Left lung (tissue), 10 donors: ENCODE measurements around the gene XRCC6. TPM values are rescaled to one million over a fixed set of nuclear protein-coding genes. Genes with fewer than 3 reads are reported as not detected.

Experiments used
- ATAC-seq: fragments of 200-7000 bp; cut with Tn5 transposase; one replicate; pipeline ENCODE4 v1.9.1; 2020; ENCODE audit warnings: moderate library complexity
- DNase-seq, 4 donors: peaks; one replicate each; pipeline ENCODE4 v3.0.0-alpha.2; 2013 to 2020
- H3K27ac ChIP-seq, 2 donors: fragments of 200-600 bp; sonication (generic) in 1 of 2; one replicate each; pipeline versions ENCODE4 v1.5.0 to v1.8.0; 2020 to 2021
- H3K27me3 ChIP-seq, 2 donors: fragments of 200-600 bp; sonication (generic) in 1 of 2; one replicate each; pipeline versions ENCODE4 v1.5.0 to v1.8.0; 2020 to 2021
- H3K36me3 ChIP-seq, 2 donors: fragments of 200-600 bp; sonication (generic) in 1 of 2; one replicate each; pipeline versions ENCODE4 v1.5.0 to v1.8.0; 2020 to 2021
- H3K4me1 ChIP-seq, 2 donors: fragments of 200-600 bp; one replicate each; pipeline ENCODE4 v1.8.0; 2021
- H3K4me3 ChIP-seq, 2 donors: fragments of 200-600 bp; sonication (generic) in 1 of 2; one replicate each; pipeline versions ENCODE4 v1.5.0 to v1.8.0; 2020 to 2021; ENCODE audit warnings: mild to moderate bottlenecking in 1 of 2
- H3K9me3 ChIP-seq, 2 donors: fragments of 200-600 bp; sonication (generic) in 1 of 2; one replicate each; pipeline versions ENCODE4 v1.5.0 to v1.8.0; 2020 to 2021
- intact Hi-C, 2 donors: fragments of 100-400 bp; cut with DNase I; formaldehyde crosslinking; loops; one replicate each; pipeline versions ENCODE4 v1.11.2 to v1.14.2; 2022
- polyA plus RNA-seq, 6 donors: library from polyadenylated mRNA; unstranded; fragments of 120-200 nt; gene quantifications; one replicate each; pipeline ENCODE4 v1.2.1, GENCODE V29; 2013; ENCODE audit not compliant: insufficient read length in 6 of 6
- total RNA-seq, 2 donors: library from RNA; stranded (reverse); fragmentation: NEBNext Ultra II Directional; extraction: Animal tissue kit (Norgen Biotek cat#: 25700); gene quantifications; one replicate each; pipeline ENCODE4 v1.2.1, GENCODE V29; 2021
- TF ChIP-seq, protein P1 (sequence below), 2 donors: fragments of 200-600 bp; sonication (generic) in 1 of 2; IDR thresholded peaks; one replicate each; pipeline versions ENCODE4 v1.5.0 to v1.8.0; 2021; ENCODE audit warnings: antibody characterized with exemption in 2 of 2
- donor health status: DM: no; HTN: yes; CAD: no.
- donor health status: DM: no; HTN: no; CAD: no.

XRCC6 gene
- total and polyA plus RNA-seq, 8 donors: 176 to 363 (median 338) TPM

DNA sequence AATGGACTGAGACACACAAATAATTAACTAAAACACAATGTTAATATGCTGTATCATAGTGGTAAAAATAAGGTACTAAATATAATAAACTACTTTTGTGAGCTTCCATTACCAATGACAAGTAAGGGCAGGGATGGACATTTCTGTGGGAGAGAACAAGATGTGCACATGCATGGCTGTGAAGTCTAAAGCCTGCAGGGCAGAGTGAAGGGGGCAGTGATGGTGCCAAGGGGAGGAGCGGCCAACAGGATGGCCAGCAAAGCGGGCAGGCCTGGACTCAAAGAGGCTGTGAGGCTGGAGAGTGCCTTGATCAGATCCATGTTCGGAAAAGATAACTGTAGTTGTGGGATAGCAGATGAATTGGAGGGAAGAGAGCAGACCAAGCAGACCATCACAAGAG lies 12.7 kb upstream of the XRCC6 start:
- intact Hi-C loops: no loop called here
- no peak for DNase-seq
- TF ChIP-seq, protein P1, sequence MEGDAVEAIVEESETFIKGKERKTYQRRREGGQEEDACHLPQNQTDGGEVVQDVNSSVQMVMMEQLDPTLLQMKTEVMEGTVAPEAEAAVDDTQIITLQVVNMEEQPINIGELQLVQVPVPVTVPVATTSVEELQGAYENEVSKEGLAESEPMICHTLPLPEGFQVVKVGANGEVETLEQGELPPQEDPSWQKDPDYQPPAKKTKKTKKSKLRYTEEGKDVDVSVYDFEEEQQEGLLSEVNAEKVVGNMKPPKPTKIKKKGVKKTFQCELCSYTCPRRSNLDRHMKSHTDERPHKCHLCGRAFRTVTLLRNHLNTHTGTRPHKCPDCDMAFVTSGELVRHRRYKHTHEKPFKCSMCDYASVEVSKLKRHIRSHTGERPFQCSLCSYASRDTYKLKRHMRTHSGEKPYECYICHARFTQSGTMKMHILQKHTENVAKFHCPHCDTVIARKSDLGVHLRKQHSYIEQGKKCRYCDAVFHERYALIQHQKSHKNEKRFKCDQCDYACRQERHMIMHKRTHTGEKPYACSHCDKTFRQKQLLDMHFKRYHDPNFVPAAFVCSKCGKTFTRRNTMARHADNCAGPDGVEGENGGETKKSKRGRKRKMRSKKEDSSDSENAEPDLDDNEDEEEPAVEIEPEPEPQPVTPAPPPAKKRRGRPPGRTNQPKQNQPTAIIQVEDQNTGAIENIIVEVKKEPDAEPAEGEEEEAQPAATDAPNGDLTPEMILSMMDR (IDR thresholded peaks at IDR 0.05): no peak

DNA sequence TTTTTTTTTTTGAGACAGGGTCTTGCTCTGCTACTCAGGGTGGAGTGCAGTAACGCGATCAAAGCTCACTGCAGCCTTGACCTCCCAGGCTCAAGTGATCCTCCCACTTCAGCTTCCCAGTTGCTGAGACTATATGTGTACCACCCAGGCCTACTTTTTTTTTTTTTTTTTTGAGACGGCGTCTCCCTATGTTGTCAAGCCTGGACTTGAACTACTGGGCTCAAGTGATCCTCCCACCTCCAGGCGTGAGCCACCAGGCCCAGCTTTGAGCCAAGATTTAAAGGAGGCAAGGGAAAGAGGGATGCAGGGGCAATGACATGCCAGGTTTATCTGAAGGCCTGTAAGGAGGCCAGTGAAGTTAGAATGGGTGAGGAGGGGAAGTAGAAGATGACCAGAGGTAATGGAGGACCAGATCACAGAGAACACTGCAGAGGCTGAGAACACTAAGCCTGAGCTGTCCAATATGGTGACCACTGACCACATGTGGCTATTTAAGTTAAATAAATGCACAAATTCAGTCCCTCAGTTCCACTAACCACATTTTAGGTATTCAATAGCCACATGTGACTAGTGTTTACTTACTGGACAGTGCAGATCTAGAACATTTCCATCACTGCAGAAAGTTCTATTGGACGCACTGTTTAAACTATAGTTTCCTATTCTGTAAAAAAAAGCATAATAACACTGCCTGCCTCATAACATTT lies 8.3 kb upstream of the XRCC6 start:
- H3K9me3 ChIP-seq: no peaks in the 10 kb centered on the region
- H3K4me3 ChIP-seq: no peak overlapping the region
- DNase-seq (no peak), ATAC-seq (no peak)
- no peaks in the 10 kb centered on the region for H3K4me1 ChIP-seq
- H3K27me3 ChIP-seq: no peaks in the 10 kb centered on the region
- TF ChIP-seq, protein P1 (IDR thresholded peaks at IDR 0.05): no peak
- H3K27ac ChIP-seq: no peak overlapping the region
- intact Hi-C loops: no loop called here
- H3K36me3 ChIP-seq: peaks cover 0 to 17% of the 10 kb centered on the region in 2 donors

More for the DNA sequence above, 12.7 kb upstream of the XRCC6 start:
- Histone ChIP-seq H3K36me3 (peaks cover 0 to 60% of the 10 kb centered on the region in 2 donors), H3K4me1 (no peaks in the 10 kb centered on the region), H3K9me3 (no peaks in the 10 kb centered on the region), H3K4me3 (no peak overlapping the region), H3K27ac (no peak overlapping the region), H3K27me3 (no peaks in the 10 kb centered on the region)
- no peak for ATAC-seq

DNA sequence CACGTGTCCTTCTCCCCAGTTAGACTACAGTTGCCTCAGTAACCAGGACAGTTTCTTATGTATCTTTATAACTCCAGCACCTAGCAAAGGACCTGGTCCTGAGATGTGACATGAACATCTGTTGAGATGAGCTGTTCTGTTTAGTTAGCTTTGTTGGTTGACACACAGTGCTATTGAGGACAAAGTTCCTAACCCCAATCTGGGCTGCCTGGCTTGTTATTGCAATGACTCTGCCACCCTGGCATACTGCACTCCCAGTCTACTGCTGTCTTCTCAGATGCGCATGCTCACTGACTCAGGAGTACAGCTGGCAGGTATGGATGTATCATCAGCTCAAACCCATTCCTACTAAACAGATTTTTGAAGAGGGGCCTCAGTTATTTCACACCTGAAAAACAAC lies 7.6 kb upstream of the XRCC6 start:
- intact Hi-C loops: no loop called here
- DNase-seq: no peak
- Histone ChIP-seq H3K27ac (no peak overlapping the region), H3K4me1 (peaks cover 0 to 3% of the 10 kb centered on the region in 2 donors), H3K9me3 (no peaks in the 10 kb centered on the region), H3K36me3 (peaks cover 0 to 15% of the 10 kb centered on the region in 2 donors), H3K27me3 (no peaks in the 10 kb centered on the region), H3K4me3 (no peak overlapping the region)
- TF ChIP-seq, protein P1 (IDR thresholded peaks at IDR 0.05): no peak
- no peak for ATAC-seq

DNA sequence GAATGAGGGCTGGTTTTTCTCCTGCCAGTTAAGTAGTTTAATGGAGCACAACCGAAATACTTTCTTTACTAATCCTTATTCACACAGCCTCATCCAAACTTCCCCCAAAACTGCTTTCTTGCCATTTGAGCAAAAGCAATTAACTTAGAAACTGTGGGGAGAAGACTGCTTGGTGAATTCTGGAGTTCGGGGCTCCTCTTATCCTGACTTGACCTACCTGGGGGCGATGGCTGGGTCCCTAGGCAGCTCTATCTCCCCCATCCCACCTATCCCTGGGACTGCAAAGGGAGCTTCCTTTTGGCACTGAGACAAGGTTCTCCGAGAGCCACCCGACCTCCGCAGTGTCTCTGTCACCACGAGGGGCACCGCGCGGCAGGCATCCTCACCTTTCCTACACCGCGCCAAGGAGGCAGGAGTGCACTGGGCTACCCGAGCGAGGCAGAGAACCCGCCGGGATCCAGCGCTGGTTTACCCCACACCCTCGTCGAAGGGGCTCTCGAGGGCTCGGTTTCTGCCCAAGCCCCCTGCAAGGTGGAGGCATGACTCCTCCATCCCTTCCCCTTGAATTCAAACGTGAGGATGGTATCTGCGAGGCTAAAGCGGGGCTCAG lies 1.0 kb upstream of the XRCC6 start:
- TF ChIP-seq, protein P1 (IDR thresholded peaks at IDR 0.05): no peak

DNA sequence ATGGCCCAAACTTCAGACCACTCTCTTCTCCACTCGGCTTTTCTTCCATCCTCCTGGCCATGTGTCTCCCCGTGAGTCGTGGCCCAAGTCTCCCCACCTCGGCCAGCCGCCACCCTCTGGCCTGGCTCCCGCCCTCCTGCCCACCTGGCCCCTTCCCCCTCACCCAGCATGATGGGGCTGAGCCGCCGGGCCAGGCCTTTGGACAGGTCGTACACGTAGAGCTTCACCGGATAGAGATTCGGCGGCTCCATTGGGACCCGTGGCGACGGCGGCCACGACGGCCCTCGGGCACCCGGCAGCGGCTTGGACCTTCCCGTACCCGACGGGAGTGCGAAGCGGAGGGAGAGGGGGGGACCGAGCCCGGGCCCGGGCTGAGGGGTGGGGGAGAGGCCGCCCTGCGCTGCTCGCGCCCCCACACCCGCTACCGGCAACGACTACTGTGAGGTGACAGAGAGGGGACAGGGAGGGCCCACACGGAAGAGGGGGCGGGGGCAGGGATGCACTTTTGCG lies 451 bp upstream of the XRCC6 start, which contains the start of gene DESI1:
Gene DESI1, minus strand, starts transcription at position 455 of the 510 bp plus-strand sequence. Its CDS starts 204 bp downstream, at position 251.
- H3K27ac ChIP-seq: peak within 1 kb of the TSS; percentile 93 to 94
- H3K36me3 ChIP-seq: peaks cover 0 to 35% of the 10 kb centered on the region in 2 donors
- H3K27me3 ChIP-seq: no peaks in the 10 kb centered on the region
- H3K4me3 ChIP-seq: peak within 1 kb of the TSS; percentile 90 to 96
- H3K9me3 ChIP-seq: no peaks in the 10 kb centered on the region
- ATAC-seq: peak; percentile 33
- peaks cover 17 to 50% of the 10 kb centered on the region in 2 donors for H3K4me1 ChIP-seq
- intact Hi-C loops: no loop called here
- no peak for DNase-seq
- TF ChIP-seq, protein P1 (IDR thresholded peaks at IDR 0.05): no peak

More for the DNA sequence above, 1.0 kb upstream of the XRCC6 start:
- Histone ChIP-seq H3K36me3 (peaks cover 0 to 29% of the 10 kb centered on the region in 2 donors), H3K4me3 (peak overlapping the region; percentile 82 to 96), H3K4me1 (peaks cover 17 to 44% of the 10 kb centered on the region in 2 donors), H3K27ac (peak overlapping the region; percentile 90 to 94), H3K27me3 (no peaks in the 10 kb centered on the region), H3K9me3 (no peaks in the 10 kb centered on the region)
- intact Hi-C loops: no loop called here
- ATAC-seq (peak; percentile 44), DNase-seq (peak; percentile 17 to 83 (median 33))
